ENCODE data around the gene SLC4A5. TPM values are rescaled to one million over a fixed set of nuclear protein-coding genes. Genes with fewer than 3 reads are reported as not detected.

Gene SLC4A5
- total RNA-seq, 1 experiment from 2014 or later: 0.70 TPM

GRCh38 chr2:74361327-74361726 lies 18.1 kb upstream of the SLC4A5 start:
- POLR2A ChIA-PET: no interaction called here
- no peak overlapping the region for H3K27ac Mint-ChIP-seq (ENCODE audit: low read depth, unreplicated experiment)
- intact Hi-C loops (cut with micrococcal nuclease): no loop called here

GRCh38 chr2:74357627-74358026 lies 14.4 kb upstream of the SLC4A5 start:
- BruUV-seq (replicated peaks): no TSS peak
- H3K27ac Mint-ChIP-seq (ENCODE audit: low read depth, unreplicated experiment): peak overlapping the region; percentile 27

More at GRCh38 chr2:74361327-74361726, 18.1 kb upstream of the SLC4A5 start:
- H3K4me3 Mint-ChIP-seq (ENCODE audit: unreplicated experiment): no peak overlapping the region
- peaks cover 43% of the 10 kb centered on the region for H3K36me3 Mint-ChIP-seq (ENCODE audit: insufficient read depth, unreplicated experiment)
- no peaks in the 10 kb centered on the region for H3K9me3 Mint-ChIP-seq (ENCODE audit: unreplicated experiment)
- BruUV-seq (replicated peaks): TSS peak; percentile 67
- no peaks in the 10 kb centered on the region for H3K4me1 Mint-ChIP-seq (ENCODE audit: insufficient read depth, unreplicated experiment)
- no peaks in the 10 kb centered on the region for H3K27me3 Mint-ChIP-seq (ENCODE audit: insufficient read depth, unreplicated experiment)
- CTCF ChIA-PET: interaction anchor here (0.6 to 1.9 kb wide), 3 partner anchors 26 to 111 kb away, joined by 3 to 9 read pairs (median 4); no protein-coding TSS in a partner anchor
- no peak for TF ChIP-seq CTCF (IDR thresholded peaks at IDR 0.05; ENCODE audit: unreplicated experiment)
- DNase-seq (ENCODE audit: unreplicated experiment): no peak

GRCh38 chr2:74349889-74350288 lies 6.7 kb upstream of the SLC4A5 start:
- CTCF ChIA-PET: interaction anchor here (6.8 kb wide), 1 partner anchor 14 kb away, joined by 56 read pairs; no protein-coding TSS in a partner anchor
- H3K9me3 Mint-ChIP-seq (ENCODE audit: unreplicated experiment): no peaks in the 10 kb centered on the region
- no peak for TF ChIP-seq CTCF (IDR thresholded peaks at IDR 0.05; ENCODE audit: unreplicated experiment)

More at GRCh38 chr2:74357627-74358026, 14.4 kb upstream of the SLC4A5 start:
- Mint-ChIP-seq H3K9me3 (ENCODE audit: unreplicated experiment) (no peaks in the 10 kb centered on the region), H3K4me1 (ENCODE audit: insufficient read depth, unreplicated experiment) (no peaks in the 10 kb centered on the region), H3K27me3 (ENCODE audit: insufficient read depth, unreplicated experiment) (no peaks in the 10 kb centered on the region), H3K4me3 (ENCODE audit: unreplicated experiment) (no peak overlapping the region), H3K36me3 (ENCODE audit: insufficient read depth, unreplicated experiment) (peaks cover 21% of the 10 kb centered on the region)
- POLR2A ChIA-PET: no interaction called here
- no peak for DNase-seq (ENCODE audit: unreplicated experiment)
- no peak for TF ChIP-seq CTCF (IDR thresholded peaks at IDR 0.05; ENCODE audit: unreplicated experiment)
- CTCF ChIA-PET: interaction anchor here (1.0 to 1.3 kb wide), 2 partner anchors 23 to 35 kb away, joined by 3 to 4 read pairs; no protein-coding TSS in a partner anchor
- intact Hi-C loops (cut with micrococcal nuclease): no loop called here

GRCh38 chr2:74347742-74348141 lies 4.5 kb upstream of the SLC4A5 start:
- no TSS peak for BruUV-seq (replicated peaks)
- Mint-ChIP-seq H3K9me3 (ENCODE audit: unreplicated experiment) (no peaks in the 10 kb centered on the region), H3K27me3 (ENCODE audit: insufficient read depth, unreplicated experiment) (no peaks in the 10 kb centered on the region), H3K4me3 (ENCODE audit: unreplicated experiment) (no peak overlapping the region), H3K27ac (ENCODE audit: low read depth, unreplicated experiment) (no peak overlapping the region), H3K36me3 (ENCODE audit: insufficient read depth, unreplicated experiment) (peaks cover 6% of the 10 kb centered on the region), H3K4me1 (ENCODE audit: insufficient read depth, unreplicated experiment) (no peaks in the 10 kb centered on the region)
- intact Hi-C loops (cut with micrococcal nuclease): no loop called here
- TF ChIP-seq CTCF (IDR thresholded peaks at IDR 0.05; ENCODE audit: unreplicated experiment): no peak
- CTCF ChIA-PET: interaction anchor here (0.6 to 0.7 kb wide), 2 partner anchors 13 to 42 kb away, joined by 3 read pairs; no protein-coding TSS in a partner anchor
- no peak for DNase-seq (ENCODE audit: unreplicated experiment)
- POLR2A ChIA-PET: no interaction called here

More at GRCh38 chr2:74349889-74350288, 6.7 kb upstream of the SLC4A5 start:
- H3K36me3 Mint-ChIP-seq (ENCODE audit: insufficient read depth, unreplicated experiment): peaks cover 6% of the 10 kb centered on the region
- no peaks in the 10 kb centered on the region for H3K4me1 Mint-ChIP-seq (ENCODE audit: insufficient read depth, unreplicated experiment)
- POLR2A ChIA-PET: interaction anchor here (1.4 to 1.5 kb wide), 2 partner anchors 9 to 42 kb away, joined by 5 to 6 read pairs; no protein-coding TSS in a partner anchor
- H3K27me3 Mint-ChIP-seq (ENCODE audit: insufficient read depth, unreplicated experiment): no peaks in the 10 kb centered on the region
- intact Hi-C loops (cut with micrococcal nuclease): no loop called here
- no peak overlapping the region for H3K27ac Mint-ChIP-seq (ENCODE audit: low read depth, unreplicated experiment)
- BruUV-seq (replicated peaks): no TSS peak
- H3K4me3 Mint-ChIP-seq (ENCODE audit: unreplicated experiment): no peak overlapping the region
- no peak for DNase-seq (ENCODE audit: unreplicated experiment)
